Fibroblast of peridontal ligament (primary cell): Measurements from ENCODE around the gene SPIRE1.

Source experiments
- DNase-seq: peaks from one replicate; pipeline ENCODE4 v3.0.0-alpha.2; 2010; ENCODE audit errors: extremely low read depth

The SPIRE1 gene

DNA sequence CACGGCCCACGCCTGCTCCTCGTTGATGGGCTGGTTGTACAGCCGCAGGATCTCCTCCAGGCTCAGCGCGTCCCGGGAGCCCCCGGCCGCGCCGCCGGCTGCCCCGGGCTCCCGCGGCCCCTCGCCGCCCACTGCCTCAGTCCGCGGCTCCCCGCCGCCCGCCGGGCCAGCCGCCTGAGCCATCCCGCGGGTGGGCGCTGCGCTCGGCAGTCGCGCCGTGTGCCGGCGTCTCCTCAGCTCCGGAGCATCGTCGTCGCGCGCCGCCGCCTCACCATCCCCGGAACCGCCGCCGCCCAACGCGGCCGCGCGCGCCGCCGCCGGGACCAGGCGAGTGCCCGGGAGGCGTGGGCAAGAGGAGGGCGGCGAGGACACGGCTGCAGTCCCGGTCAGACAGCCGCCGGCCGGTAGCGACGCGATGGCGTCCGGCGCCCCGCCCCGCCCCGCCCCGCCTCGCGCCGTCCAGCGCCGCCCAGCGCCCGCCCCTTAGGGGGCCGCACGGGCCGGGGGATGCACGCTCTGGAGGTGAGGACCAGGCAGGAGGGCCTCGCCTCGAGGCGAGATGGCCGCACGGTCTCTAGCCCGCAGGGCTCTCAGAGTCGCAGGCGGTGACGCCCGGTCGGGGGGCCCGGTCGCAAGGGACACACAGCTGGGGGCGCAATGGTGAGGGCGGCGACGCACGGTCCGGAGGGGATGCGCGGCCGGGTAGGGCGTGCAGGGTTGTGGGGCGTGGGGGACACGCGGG lies at the start of gene SPIRE1:
Gene SPIRE1, minus strand, starts transcription at position 424 of the 742 bp plus-strand sequence. Its CDS starts 241 bp downstream, at position 183.
- peak; percentile 40 for DNase-seq

GRCh38 chr18:12703664-12704063 lies 45.8 kb upstream of the SPIRE1 start:
- DNase-seq = peak; percentile 40

GRCh38 chr18:12703096-12703567 lies 45.2 kb upstream of the SPIRE1 start:
- DNase-seq = no peak

DNA sequence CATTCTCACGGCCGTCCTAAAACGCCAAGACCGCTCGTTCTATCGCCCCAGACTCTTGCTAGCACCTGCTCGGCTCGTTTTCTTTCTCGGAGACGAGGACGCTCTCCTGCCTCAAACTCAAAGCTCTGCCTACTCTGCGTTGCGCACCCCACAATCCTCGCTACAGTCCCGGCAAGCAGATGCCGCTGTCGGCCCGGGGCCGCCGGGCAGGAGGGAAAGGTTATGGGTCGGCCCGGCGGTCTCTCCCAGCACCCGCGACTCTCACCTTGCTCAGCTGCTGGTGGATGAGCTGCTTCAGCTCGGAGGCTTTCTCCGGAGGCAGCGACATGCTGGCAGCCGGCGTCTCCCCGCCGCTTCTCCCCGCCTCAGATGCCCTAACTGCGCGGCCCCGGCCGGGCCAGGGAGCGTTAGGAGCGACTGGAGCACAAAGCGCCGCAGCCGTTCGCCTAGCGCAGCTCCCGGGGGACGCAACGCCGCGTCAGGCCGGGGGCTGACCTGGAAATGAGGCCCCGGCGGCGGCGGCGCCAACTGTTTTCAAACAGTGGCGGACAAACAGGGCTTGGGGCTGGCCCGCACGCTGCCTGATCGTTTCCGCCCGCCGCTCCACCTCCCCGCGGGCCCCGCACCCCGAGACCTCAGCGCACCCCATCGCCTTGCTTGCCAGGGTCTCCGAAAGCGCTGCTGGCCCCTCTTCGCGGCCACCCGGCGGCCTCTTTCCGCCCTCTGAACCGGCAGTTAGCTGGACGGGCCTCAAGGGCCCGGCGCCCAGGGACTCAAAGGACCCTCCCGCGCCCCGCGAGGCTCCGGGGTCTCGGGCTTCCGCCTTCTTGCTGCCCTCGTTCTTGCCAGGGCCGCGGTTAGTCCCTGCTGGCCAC lies 44.6 kb upstream of the SPIRE1 start, which contains the start of the genes CEP76 and PSMG2:
Gene CEP76, minus strand, starts transcription at position 503 of the 875 bp plus-strand sequence. Its CDS starts 175 bp downstream, at position 328.
Gene PSMG2, plus strand, starts transcription at position 822 of the 875 bp plus-strand sequence. CDS start 66 bp downstream, outside the sequence.
- peak; percentile 83 for DNase-seq

DNA sequence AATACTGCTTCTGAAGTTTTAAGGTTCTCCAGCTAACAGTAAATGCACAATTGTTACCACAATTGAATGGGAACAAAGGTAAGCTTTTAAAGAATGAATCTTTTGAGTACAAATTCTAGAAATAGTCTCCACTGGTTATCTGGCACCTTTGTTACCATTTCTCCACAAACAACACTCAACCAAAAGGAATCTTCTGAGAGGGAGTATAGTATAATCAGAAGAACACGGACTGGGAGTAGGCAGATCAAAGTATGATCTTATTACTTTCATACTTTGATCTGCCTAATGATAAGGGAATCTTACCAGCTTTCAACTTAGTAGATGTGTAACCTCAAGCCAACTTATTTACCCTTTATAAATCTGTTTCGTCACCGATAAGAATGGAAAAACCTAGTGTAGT lies 43.3 kb upstream of the SPIRE1 start:
- DNase-seq = no peak

- DNase-seq = no peak
These were observed 41.8 kb upstream of the SPIRE1 start for GRCh38 chr18:12699747-12700146.

DNA sequence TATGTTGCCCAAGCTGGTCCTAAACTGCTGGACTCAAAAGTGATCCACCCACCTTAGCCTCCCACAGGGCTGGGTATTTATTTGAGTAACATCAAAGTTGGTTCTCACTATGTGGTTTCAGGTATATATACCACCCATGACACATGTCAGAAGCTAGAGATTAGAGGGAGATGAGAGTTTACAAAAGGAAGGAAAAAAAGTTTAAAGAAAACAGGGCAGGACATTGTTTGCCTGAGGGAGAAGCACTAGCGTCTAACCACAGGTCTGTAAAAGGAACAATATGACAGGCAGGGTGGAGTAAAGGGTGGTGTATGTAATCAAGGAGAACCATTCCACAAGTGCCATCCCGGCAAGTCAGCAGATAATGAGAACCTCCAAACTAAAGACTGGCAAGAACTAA lies 36.1 kb upstream of the SPIRE1 start:
- no peak for DNase-seq

DNA sequence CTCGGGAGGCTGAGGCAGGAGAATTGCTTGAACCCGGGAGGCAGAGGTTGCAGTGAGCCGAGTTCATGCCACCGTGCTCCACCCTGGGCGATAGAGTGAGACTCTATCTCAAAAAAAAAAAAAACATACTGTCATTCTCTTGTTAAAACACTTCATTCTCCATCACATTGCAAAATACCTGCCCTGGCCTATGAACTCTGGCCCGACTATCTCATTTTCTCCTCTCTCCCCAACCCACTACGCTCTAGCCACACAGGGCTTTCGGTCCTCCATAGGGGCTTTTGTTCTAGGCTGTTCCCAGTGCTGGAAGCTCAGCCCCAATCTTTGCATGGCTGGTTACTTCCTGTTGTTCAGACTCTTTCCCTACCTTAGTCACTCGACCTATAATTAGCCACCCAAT lies 34.3 kb upstream of the SPIRE1 start:
- no peak for DNase-seq

DNA sequence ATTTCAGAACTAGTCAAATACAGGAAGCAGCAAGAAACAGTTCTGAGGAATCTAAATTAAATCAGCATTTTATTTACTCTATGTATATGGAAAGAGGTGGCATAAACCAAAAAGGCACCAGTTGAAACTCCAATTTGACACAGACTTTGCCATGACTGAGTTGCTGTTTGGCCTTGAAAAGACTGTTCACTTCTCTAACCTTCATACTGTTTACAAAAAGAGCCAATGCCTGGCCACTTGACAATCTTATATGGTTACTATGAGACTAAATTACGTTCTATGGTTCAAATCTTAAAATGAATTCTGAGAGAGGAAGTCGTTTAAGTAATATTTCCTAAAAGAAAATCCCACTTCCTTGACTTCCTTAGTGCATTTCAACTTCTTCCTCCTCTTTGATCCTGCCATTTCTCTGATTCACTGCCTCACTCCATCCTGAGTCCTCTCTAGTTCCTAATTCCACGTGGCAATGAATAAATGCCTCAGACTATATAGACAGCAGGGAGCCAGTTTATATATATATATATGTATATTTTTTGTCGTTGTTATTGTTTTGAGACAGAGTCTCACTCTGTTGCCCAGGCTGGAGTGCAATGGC lies 31.4 kb upstream of the SPIRE1 start:
- no peak for DNase-seq

DNA sequence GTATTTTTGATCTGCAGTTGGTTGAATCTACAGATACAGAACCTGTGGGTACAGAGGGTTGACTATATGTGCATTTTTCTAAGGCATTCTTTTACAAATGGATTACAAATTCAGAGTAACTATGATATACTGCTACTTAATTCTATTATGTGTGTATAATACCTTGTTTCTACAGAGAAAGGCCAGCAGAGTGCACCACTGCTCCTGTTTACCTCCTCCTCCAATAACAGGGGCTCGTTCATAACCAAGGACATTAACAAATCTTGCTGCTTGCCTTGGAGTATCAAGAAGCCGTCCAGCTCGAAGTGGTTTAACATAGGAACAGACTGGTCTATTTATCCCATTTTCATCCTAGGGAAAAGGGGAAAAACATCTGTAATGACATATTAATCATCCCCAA lies 28.2 kb upstream of the SPIRE1 start:
- DNase-seq = no peak

DNA sequence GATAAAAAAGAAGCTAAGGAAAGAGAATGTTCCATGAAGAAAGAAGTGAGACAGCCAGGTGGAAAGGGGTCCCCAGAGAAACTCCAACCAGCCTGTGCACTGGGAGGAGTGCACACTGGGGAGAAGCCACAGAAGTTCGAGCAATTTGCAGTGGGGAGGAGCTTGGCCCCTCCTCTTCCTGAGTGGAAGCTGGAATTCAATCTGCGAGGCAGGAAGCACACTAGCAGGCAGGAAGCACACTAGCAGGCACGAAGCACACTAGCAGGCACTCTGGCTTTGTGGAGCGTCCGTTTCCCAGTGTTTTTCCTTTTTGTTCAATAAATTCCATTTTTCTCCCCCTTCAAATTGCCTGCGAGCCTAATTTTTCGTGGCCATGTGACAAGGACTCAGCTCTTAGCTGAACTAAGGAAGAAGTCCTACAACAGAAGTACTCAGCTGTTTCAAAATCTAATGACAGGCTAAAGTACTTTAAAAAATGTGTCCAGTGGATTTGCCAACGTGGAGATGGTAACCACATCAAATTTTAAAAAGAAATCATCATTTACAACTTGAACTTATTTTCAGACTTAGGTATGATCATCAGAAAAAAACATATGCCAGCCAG lies 21.4 kb upstream of the SPIRE1 start:
- DNase-seq = peak; percentile 57

DNA sequence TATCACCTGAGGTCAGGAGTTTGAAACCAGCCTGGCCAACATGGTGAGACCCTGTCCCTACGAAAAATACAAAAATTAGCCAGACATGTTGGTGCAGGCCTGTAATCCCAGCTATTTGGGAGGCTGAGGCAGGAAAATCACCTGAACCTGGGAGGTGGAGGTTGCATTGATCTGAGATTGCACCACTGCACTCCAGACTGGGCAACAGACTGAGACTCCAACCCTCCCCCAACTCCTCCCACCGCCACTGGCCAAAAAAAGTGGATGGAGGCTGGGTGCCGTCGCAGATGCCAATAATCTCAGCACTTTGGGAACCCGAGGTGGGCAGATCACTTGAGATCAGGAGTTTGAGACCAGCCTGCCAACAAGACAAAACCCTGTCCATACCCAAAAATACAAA lies 10.1 kb upstream of the SPIRE1 start:
- no peak for DNase-seq

DNA sequence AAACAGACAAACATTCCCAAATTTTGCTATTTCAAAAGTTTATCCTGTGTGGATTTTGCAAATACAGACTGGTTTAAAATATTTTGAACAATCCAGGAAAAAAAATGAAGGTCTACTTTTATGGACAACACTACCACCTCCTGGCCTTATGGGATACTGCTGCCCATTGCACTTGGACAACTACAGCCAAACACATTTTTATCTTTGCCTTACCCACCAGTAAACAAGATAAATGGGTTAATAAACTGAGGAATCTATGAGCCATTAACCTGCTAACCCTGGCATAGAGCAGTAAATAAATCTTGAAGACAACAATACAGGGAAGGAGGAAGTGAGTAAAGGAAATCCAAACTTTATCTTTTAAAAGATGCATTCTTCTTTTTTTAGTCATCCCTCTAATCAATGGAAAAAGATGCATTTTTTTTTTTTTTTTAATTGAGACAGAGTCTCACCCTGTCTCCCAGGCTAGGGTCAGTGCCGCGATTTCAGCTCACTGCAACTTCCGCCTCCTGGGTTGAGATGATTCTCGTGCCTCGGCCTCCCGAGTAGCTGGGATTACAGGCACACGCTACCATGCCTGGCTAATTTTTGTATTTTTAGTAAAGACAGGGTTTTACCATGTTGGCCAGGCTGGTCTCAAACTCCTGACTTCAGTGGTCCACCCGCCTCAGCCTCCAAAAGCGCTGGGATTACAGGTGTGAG lies 2.1 kb upstream of the SPIRE1 start:
- peak; percentile 86 for DNase-seq

DNA sequence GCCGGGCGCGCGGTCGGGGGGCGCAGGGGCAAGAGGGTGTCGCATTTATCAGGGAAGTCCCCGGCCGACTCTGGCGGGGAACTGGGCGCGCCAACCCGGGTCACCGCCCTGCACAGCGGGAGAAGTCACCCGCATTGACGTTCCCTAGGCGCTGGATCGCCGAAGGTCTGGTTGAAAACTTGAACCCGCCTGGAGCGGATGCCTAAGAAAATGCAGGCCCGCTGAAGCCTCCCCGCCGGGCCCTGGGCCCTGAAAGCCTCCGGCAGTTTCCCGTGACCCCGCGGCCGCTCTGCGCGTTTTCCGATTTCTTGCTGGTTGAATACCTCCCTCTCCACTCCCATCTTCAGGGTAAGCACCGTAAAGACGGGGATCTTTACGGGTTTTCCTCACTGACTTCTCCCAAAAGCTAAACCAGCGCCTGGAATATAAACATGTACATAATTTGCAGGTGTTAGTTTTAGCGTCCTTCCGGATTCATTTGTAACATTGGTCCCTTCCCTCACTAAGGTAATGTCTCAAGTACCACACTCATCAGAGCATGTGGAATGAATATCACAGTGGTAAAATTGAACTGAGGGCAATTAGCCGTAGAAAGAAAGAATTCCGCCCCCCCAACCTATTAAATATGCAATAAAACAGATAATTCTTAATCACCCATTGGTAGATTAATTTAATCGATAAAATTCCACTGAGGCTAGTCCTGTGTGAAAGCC lies 675 bp upstream of the SPIRE1 start:
- DNase-seq = peak; percentile 51

GRCh38 chr18:12656938-12657683 lies 796 bp downstream of the SPIRE1 start:
- DNase-seq = no peak

DNA sequence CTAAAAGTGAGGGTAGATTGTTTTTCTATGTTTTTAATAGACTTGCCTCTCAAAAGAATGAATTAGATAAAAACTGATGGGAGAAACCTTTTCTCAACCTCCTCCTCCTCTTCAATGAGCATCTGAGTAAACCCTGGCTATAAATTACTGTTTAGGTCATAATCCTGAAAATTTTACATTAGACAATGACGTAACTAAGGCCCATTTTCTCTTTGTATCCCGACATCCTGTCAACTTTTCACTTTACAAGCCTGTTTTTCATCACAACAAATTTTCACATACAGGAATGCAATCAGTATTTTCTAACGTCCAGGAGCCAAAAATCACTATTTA lies 1.3 kb downstream of the SPIRE1 start:
- peak; percentile 60 for DNase-seq

DNA sequence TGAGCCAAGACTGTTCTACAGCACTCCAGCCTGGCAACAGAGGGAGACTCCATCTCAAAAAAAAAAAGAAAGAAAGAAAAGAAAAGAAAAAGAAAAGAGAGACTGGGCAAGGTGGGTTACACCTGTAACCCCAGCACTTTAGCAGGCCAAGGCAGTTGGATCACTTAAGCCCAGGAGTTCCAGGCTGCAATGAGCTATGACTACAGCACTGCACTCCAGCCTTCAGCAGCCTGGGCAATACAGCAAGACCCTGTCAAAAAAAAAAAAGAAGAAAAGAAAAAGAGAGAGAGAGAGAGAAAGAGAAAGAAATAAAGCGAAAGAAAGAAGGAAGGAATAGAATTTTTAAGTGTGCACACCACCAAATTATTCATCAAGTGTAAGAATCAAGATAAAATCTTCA lies 2.9 kb downstream of the SPIRE1 start:
- DNase-seq = no peak

DNA sequence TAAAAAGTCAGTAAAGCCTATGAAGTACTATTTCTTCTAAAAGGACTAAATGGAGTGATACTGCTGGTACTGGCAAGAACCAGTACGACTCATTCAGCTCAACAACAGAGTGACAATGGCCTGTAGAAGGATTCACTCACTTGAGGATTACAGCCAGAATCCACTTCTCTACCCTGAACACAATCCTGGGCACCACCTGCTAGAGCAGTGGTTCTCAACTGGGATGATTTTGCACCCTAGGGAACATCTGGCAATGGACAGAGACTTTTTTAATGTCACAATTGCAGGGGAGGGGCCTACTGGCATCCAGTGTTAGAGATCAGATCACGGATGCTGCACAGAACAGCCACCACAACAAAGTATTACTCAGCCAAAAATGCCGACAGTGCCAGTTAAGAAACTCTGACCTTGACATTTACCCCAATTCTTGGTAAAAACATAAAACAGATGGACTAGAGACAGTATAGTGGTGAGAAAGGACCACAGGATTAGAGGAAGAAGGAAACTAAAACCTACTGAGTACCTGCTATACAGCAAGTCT lies 5.0 kb downstream of the SPIRE1 start:
- peak; percentile 77 for DNase-seq

DNA sequence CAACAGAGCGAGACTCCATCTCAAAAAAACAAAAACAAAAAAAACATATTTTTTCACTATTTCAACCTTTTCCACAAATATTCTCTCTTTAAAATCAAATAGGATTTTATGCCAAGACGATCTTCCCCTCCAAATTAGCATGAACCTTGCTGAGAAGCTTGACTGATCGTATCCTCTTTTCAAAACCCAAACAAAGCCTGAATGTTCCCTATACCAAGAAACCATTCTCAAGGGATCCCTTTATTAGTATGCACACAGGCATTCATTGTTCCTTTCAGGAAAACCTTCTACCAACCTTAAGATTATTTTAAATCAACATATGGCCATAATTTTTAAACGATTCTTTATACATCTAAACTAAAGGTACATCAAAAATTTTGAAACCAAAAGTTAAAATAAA lies 6.3 kb downstream of the SPIRE1 start:
- DNase-seq = no peak

DNA sequence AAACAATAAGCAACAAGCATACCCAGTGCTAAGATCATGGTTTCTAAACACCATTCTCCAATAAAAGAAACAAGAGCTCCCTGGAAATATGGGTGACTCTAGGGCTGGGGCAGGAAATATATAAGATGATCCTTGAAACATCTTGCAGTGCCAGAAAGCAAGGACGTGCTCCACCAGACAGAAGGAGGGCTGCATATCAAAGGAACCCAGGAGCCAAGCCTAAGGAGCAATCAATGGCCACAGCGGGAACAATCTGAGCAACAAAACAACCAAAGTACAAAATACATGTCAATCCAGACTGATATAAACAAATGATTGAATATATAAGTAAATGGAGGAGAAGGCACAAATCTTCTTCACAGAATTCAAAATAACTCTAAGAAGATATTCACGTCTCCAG lies 10.1 kb downstream of the SPIRE1 start:
- no peak for DNase-seq
